Colon (tissue), 2 donors: ENCODE data around the gene TUBA3E.
"Not testable (repeated sequence)": the region's sequence is repeated elsewhere in the genome, so short reads cannot be mapped to it uniquely, and the experiment has no call there.

Experiments
- FAIRE-seq: peaks from 2 replicates; lab custom pipeline; 2012; peaks lifted over from hg19 to GRCh38; lab: Jason Lieb, UNC
- donor health status: control.
- donor health status: control.

Gene TUBA3E

DNA sequence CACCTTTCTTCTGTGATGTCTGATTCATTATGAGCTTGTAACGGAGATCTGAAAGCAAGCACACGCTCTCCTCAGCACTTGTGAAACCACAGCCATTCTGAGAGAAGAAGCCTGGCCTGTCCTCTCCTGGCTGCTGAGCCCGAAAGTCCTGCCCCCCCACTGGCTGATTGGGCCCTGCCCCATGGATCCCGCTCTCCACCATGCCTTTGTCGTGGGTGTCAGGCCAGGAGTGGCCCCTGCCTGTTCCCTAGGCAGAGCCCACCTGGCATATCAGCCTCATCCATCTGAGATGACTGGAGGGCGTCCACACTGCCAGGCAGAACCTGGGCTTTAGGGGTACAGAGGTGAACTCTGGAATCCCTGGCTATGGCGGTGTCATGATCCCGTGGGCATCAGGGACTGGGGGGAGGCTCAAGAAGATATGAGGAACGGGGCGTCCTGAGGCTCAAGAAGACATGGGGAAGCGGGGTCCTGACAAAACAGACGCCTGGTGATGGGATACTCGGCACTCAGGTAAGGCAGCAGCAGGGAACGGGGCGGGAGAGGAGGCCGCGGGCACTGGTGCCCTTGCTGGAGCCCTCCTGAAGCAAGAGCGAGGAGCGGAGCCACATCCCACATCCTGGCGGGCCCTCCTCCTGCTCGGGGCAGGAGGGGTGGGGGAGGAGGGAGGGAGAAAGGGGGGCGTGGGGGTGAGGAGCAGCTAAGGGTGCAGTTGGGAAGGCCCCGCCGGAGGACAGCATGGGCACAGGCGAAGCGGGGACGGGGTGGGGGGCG, 54.8 kb downstream of the TUBA3E start:
- FAIRE-seq: not testable (repeated sequence)

- not testable (repeated sequence) for FAIRE-seq
These were observed 55.6 kb downstream of the TUBA3E start for GRCh38 chr2:130142396-130143265.
